ENCODE results near the gene RETREG3.

Gene RETREG3

DNA sequence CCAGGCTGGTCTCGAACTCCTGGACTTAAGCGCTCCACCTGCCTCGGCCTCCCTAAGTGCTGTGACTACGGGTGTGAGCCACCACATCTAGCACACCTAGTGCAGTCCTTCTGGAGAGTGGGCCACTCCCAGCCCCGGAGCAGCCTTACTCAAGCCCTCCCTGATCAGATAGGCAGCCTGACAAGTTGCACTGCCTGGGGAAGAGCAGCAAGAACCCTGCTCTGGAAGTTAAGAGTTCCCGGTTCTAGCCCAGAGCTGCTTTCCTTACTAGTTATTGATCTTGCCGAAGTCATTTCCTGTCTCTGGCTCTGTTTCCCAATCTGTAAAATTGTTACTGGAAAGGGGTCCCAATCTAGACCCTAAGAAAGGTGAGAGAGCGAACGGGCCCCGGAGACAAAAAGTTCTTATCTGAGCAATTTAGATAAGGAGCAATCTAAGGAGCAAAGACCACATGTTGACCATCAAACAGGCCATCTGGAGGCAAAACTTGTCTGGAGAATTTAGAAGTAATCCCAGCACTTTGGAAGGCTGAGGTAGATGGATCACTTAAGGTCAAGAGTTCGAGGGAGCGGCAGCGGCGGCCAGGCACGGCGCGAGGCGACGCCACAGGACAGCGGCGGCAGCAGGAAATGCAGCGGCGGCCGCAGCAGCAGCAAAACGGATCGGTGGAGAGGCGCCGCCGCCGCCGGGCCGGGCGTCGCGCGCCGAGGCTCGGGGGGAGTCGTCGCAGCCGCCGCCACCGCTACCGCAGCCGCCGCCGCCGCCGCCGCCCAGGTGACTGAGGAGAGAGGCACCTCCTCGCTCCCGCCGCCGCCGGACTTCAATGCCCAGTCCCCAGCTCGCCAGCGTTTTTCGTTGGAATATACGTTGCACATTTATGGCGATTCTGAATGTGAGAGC lies 77.5 kb downstream of the RETREG3 start:
- DNase-seq (ENCODE audit: low spot score) = peak; percentile 64

DNA sequence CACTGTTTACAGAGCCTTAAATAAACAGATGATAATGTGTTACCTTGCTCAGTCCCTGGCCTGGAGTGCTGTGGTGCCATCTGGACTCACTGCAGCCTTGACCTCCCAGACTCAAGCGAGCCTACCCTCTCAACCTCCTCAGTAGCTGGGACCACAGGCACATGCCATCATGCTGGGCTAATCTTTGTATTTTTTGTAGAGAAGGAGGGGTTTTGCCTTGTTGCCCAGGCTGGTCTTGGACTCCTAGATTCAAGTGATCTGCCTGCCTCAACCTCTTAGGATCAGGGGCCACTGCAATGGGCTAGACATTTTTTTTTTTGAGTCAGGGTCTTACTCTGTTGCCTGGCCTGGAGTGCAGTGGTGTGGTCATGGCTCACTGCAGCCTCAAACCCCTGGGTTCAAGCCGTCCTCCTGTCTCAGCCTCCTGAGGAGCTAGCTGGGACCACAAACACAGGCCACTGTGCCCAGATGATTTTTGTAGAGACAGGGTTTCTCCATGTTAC lies 78.2 kb downstream of the RETREG3 start:
- DNase-seq (ENCODE audit: low spot score) = no peak

Measured in SK-N-DZ (cell line).